ENCODE data around the gene RABGAP1L. TPM values are rescaled to one million over a fixed set of nuclear protein-coding genes. Genes with fewer than 3 reads are reported as not detected.

Gene RABGAP1L
- total and polyA plus RNA-seq, 2 of the 4 experiments (the other 2 are of a cell fraction): 7.9 to 26.7 TPM

DNA sequence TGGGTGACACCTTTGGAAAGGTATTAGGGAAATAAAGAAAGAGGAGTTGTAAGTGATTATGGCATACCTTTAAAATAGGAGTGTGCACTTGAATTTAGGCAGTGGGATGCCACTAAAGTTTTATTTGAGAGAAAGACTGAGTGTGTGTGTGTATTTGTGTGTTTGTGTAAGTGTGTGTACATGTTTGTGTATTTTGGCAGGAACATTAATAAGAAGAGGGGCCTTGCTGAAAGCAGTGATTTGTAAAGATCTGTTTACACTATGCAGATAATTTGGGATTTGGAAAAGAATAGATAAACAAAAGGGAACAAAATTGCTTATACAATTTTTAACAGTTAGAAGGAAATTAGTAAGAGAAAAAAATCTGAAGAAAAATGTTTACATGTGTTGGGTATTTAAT, 409.2 kb downstream of the RABGAP1L start:
- no peak for DNase-seq
- no peak overlapping the region for H3K4me3 ChIP-seq (ENCODE audit: insufficient read depth, low read depth, low read length)
- H3K27ac ChIP-seq (ENCODE audit: insufficient read depth, low read length): no peak overlapping the region
- H2BK20ac ChIP-seq (ENCODE audit: low read depth, low read length): no peak overlapping the region
- no peak overlapping the region for H3K4ac ChIP-seq (ENCODE audit: low read depth, low read length)
- H4K20me1 ChIP-seq (ENCODE audit: insufficient read depth, low read length): no peaks in the 10 kb centered on the region
- H2BK5ac ChIP-seq (ENCODE audit: low read depth, low read length, poor library complexity, severe bottlenecking): no peak overlapping the region
- no peaks in the 10 kb centered on the region for H3K27me3 ChIP-seq (ENCODE audit: control insufficient read depth, insufficient read depth, low read length)
- no peak overlapping the region for H2AFZ ChIP-seq (replicated peaks; ENCODE audit: low read length, poor library complexity)
- H3K4me2 ChIP-seq (ENCODE audit: low read depth, low read length): no peak overlapping the region
- dilution Hi-C loops (cut with HindIII; ENCODE audit: low sequenced_read_pairs, unreplicated experiment) (no loop called here), in situ Hi-C loops (cut with MboI; ENCODE audit: low sequenced_read_pairs) (no loop called here), intact Hi-C loops (cut with micrococcal nuclease) (no loop called here)
- BruUV-seq (replicated peaks): no TSS peak
- no peak overlapping the region for H2BK120ac ChIP-seq (ENCODE audit: low read depth, low read length)
- H3K18ac ChIP-seq (ENCODE audit: low read depth, low read length): no peak overlapping the region
- no peak overlapping the region for H2BK15ac ChIP-seq (ENCODE audit: low read depth, low read length)
- H3K4me1 ChIP-seq (ENCODE audit: control insufficient read depth, insufficient read depth, low read length): no peaks in the 10 kb centered on the region
- no peak overlapping the region for H3K56ac ChIP-seq (ENCODE audit: extremely low read depth, insufficient read depth, low read length)
- TF ChIP-seq, protein P1, sequence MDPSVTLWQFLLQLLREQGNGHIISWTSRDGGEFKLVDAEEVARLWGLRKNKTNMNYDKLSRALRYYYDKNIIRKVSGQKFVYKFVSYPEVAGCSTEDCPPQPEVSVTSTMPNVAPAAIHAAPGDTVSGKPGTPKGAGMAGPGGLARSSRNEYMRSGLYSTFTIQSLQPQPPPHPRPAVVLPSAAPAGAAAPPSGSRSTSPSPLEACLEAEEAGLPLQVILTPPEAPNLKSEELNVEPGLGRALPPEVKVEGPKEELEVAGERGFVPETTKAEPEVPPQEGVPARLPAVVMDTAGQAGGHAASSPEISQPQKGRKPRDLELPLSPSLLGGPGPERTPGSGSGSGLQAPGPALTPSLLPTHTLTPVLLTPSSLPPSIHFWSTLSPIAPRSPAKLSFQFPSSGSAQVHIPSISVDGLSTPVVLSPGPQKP (IDR thresholded peaks at IDR 0.05; ENCODE audit: borderline replicate concordance, low read depth, low read length): no peak
- TF ChIP-seq SMC3 (IDR thresholded peaks at IDR 0.05; ENCODE audit: low read depth, low read length) (no peak), NFE2L2 (IDR thresholded peaks at IDR 0.05; ENCODE audit: low read depth, low read length) (no peak), RCOR1 (IDR thresholded peaks at IDR 0.05; ENCODE audit: insufficient replicate concordance, low read length) (no peak), RFX5 (IDR thresholded peaks at IDR 0.05; ENCODE audit: low read depth, low read length) (no peak), RAD21 (IDR thresholded peaks at IDR 0.05; ENCODE audit: low read length) (no peak), CHD1 (IDR thresholded peaks at IDR 0.05; ENCODE audit: low read depth, low read length) (no peak)
- TF ChIP-seq, protein P2, sequence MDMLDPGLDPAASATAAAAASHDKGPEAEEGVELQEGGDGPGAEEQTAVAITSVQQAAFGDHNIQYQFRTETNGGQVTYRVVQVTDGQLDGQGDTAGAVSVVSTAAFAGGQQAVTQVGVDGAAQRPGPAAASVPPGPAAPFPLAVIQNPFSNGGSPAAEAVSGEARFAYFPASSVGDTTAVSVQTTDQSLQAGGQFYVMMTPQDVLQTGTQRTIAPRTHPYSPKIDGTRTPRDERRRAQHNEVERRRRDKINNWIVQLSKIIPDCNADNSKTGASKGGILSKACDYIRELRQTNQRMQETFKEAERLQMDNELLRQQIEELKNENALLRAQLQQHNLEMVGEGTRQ (IDR thresholded peaks at IDR 0.05; ENCODE audit: low read depth, low read length): no peak
- H3K9me3 ChIP-seq (ENCODE audit: control insufficient read depth, insufficient read depth, low read length): no peaks in the 10 kb centered on the region
- no peak for ATAC-seq (ENCODE audit: low read depth)
- H3K36me3 ChIP-seq (ENCODE audit: control insufficient read depth, insufficient read depth, low read length): no peaks in the 10 kb centered on the region
- H3K9me1 ChIP-seq (ENCODE audit: insufficient read depth, low read length): no peaks in the 10 kb centered on the region
- H2AK5ac ChIP-seq (ENCODE audit: low read depth, low read length): no peak overlapping the region
- H3K23ac ChIP-seq (ENCODE audit: low read depth, low read length): no peak overlapping the region
- H4K5ac ChIP-seq (ENCODE audit: low read depth, low read length): no peak overlapping the region
- H2AK9ac ChIP-seq (replicated peaks; ENCODE audit: low read depth, low read length, poor library complexity): no peak overlapping the region
- H4K91ac ChIP-seq (ENCODE audit: insufficient read depth, low read depth, low read length): no peak overlapping the region
- no peak overlapping the region for H4K8ac ChIP-seq (ENCODE audit: low read depth in 2 of 2, low read length in 2 of 2)
- no peak overlapping the region for H3K9ac ChIP-seq (ENCODE audit: low read depth, low read length)
- POLR2A ChIA-PET (ENCODE audit: unreplicated experiment): no interaction called here
- H3K14ac ChIP-seq (replicated peaks; ENCODE audit: low read depth, low read length): no peak overlapping the region
- H3K79me1 ChIP-seq (ENCODE audit: low read depth in 1 of 2, low read length in 2 of 2): no peaks in the 10 kb centered on the region
- CTCF ChIA-PET: no interaction called here
